Measurements from ENCODE around the gene ST14. TPM values are rescaled to one million over a fixed set of nuclear protein-coding genes. Genes with fewer than 3 reads are reported as not detected.
A peak's percentile ranks its signal among the peaks of the same experiment; 100 is the strongest.

ST14 gene
- total RNA-seq, 1 donor from 2014 or later = 0.12 TPM

DNA sequence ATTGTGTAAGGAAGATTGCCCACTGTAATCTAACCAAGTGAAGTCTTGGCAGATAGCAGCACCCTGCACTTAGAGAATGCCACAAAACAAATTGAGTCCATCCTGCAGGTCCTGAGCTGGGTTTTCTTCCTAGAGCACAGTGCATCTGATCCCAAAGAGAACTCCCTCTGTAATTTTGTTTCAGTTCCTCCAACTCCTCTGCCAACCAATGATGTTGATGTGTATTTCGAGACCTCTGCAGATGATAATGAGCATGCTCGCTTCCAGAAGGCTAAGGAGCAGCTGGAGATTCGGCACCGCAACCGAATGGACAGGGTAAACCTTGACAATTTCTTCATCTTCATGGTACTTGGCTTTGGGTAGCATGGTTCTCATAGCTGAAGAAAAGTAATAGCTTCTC, 33.1 kb upstream of the ST14 start:
- TF ChIP-seq, protein P1, sequence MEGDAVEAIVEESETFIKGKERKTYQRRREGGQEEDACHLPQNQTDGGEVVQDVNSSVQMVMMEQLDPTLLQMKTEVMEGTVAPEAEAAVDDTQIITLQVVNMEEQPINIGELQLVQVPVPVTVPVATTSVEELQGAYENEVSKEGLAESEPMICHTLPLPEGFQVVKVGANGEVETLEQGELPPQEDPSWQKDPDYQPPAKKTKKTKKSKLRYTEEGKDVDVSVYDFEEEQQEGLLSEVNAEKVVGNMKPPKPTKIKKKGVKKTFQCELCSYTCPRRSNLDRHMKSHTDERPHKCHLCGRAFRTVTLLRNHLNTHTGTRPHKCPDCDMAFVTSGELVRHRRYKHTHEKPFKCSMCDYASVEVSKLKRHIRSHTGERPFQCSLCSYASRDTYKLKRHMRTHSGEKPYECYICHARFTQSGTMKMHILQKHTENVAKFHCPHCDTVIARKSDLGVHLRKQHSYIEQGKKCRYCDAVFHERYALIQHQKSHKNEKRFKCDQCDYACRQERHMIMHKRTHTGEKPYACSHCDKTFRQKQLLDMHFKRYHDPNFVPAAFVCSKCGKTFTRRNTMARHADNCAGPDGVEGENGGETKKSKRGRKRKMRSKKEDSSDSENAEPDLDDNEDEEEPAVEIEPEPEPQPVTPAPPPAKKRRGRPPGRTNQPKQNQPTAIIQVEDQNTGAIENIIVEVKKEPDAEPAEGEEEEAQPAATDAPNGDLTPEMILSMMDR (IDR thresholded peaks at IDR 0.05; ENCODE audit: partially characterized antibody, unreplicated experiment) = no peak
- Mint-ChIP-seq H3K36me3 (ENCODE audit: unreplicated experiment) (peaks cover 5% of the 10 kb centered on the region), H3K27me3 (ENCODE audit: unreplicated experiment) (no peaks in the 10 kb centered on the region), H3K4me3 (ENCODE audit: unreplicated experiment) (no peak overlapping the region), H3K27ac (ENCODE audit: unreplicated experiment) (no peak overlapping the region), H3K4me1 (ENCODE audit: low read depth, unreplicated experiment) (peaks cover 1% of the 10 kb centered on the region), H3K9me3 (ENCODE audit: unreplicated experiment) (no peaks in the 10 kb centered on the region)
- DNase-seq = no peak

DNA sequence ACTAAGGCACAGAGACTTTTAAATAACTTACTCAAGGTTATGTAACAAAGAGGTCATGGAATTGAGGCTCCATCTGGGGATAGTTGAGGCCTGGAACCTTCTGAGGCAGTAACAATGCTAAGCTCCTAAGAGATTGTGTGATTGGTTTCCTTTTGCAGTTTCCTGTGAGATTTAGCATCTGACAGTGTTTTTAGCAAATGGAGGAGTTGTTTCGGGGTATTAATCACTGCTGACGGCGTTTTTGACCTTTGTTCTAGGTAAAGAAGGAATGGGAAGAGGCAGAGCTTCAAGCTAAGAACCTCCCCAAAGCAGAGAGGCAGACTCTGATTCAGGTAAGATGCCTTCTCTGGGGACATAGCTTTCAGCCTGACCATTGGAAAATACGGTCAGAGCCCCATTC, 32.1 kb upstream of the ST14 start:
- no peak overlapping the region for H3K4me3 Mint-ChIP-seq (ENCODE audit: unreplicated experiment)
- TF ChIP-seq, protein P1 (IDR thresholded peaks at IDR 0.05; ENCODE audit: partially characterized antibody, unreplicated experiment) = no peak
- H3K9me3 Mint-ChIP-seq (ENCODE audit: unreplicated experiment) = no peaks in the 10 kb centered on the region
- peaks cover 5% of the 10 kb centered on the region for H3K36me3 Mint-ChIP-seq (ENCODE audit: unreplicated experiment)
- H3K27me3 Mint-ChIP-seq (ENCODE audit: unreplicated experiment) = no peaks in the 10 kb centered on the region
- DNase-seq = no peak
- no peak overlapping the region for H3K27ac Mint-ChIP-seq (ENCODE audit: unreplicated experiment)
- peaks cover 1% of the 10 kb centered on the region for H3K4me1 Mint-ChIP-seq (ENCODE audit: low read depth, unreplicated experiment)

- no peak for DNase-seq
- Mint-ChIP-seq H3K9me3 (ENCODE audit: unreplicated experiment) (no peaks in the 10 kb centered on the region), H3K27me3 (ENCODE audit: unreplicated experiment) (no peaks in the 10 kb centered on the region), H3K27ac (ENCODE audit: unreplicated experiment) (no peak overlapping the region), H3K4me3 (ENCODE audit: unreplicated experiment) (no peak overlapping the region), H3K36me3 (ENCODE audit: unreplicated experiment) (peaks cover 8% of the 10 kb centered on the region), H3K4me1 (ENCODE audit: low read depth, unreplicated experiment) (peaks cover 1% of the 10 kb centered on the region)
- TF ChIP-seq, protein P1 (IDR thresholded peaks at IDR 0.05; ENCODE audit: partially characterized antibody, unreplicated experiment) = no peak
Measured at GRCh38 chr11:130128626-130129025, 31.0 kb upstream of the ST14 start.

GRCh38 chr11:130129922-130130321, 29.7 kb upstream of the ST14 start:
- H3K36me3 Mint-ChIP-seq (ENCODE audit: unreplicated experiment) = peaks cover 14% of the 10 kb centered on the region
- TF ChIP-seq, protein P1 (IDR thresholded peaks at IDR 0.05; ENCODE audit: partially characterized antibody, unreplicated experiment) = no peak
- no peaks in the 10 kb centered on the region for H3K9me3 Mint-ChIP-seq (ENCODE audit: unreplicated experiment)
- no peak overlapping the region for H3K27ac Mint-ChIP-seq (ENCODE audit: unreplicated experiment)
- no peaks in the 10 kb centered on the region for H3K4me1 Mint-ChIP-seq (ENCODE audit: low read depth, unreplicated experiment)
- peaks cover 4% of the 10 kb centered on the region for H3K27me3 Mint-ChIP-seq (ENCODE audit: unreplicated experiment)
- DNase-seq = no peak
- H3K4me3 Mint-ChIP-seq (ENCODE audit: unreplicated experiment) = no peak overlapping the region

GRCh38 chr11:130131961-130132850, 27.4 kb upstream of the ST14 start:
- Mint-ChIP-seq H3K9me3 (ENCODE audit: unreplicated experiment) (peaks cover under 1% of the 10 kb centered on the region), H3K27ac (ENCODE audit: unreplicated experiment) (no peak overlapping the region), H3K4me1 (ENCODE audit: low read depth, unreplicated experiment) (no peaks in the 10 kb centered on the region), H3K27me3 (ENCODE audit: unreplicated experiment) (peaks cover 4% of the 10 kb centered on the region), H3K36me3 (ENCODE audit: unreplicated experiment) (peaks cover 14% of the 10 kb centered on the region), H3K4me3 (ENCODE audit: unreplicated experiment) (no peak overlapping the region)
- TF ChIP-seq, protein P1 (IDR thresholded peaks at IDR 0.05; ENCODE audit: partially characterized antibody, unreplicated experiment) = peak; percentile 75
- DNase-seq = no peak

Measured in glutamatergic neuron (in vitro differentiated cells).